IPS DF 4.7 (cell line): Measurements from ENCODE around the gene ARHGAP22.

Experiments
- DNase-seq: peaks from one replicate; pipeline ENCODE4 v3.0.0-alpha.2; 2013; ENCODE audit warnings: low spot score; ENCODE audit errors: extremely low read depth

ARHGAP22 gene

GRCh38 chr10:48607356-48608278, 2.7 kb upstream of the ARHGAP22 start:
- DNase-seq, result no peak

GRCh38 chr10:48606530-48607355, 1.9 kb upstream of the ARHGAP22 start:
- no peak for DNase-seq

GRCh38 chr10:48605786-48606529, 1.1 kb upstream of the ARHGAP22 start:
- DNase-seq, result no peak

- no peak for DNase-seq
These were observed 558 bp downstream of the ARHGAP22 start for GRCh38 chr10:48604039-48604990.

GRCh38 chr10:48603421-48604038, 1.3 kb downstream of the ARHGAP22 start:
- DNase-seq, result no peak

- DNase-seq, result no peak
These were observed 2.3 kb downstream of the ARHGAP22 start for GRCh38 chr10:48602401-48603135.

GRCh38 chr10:48601789-48602188, 3.1 kb downstream of the ARHGAP22 start:
- DNase-seq, result no peak

- DNase-seq, result no peak
These were observed 4.0 kb downstream of the ARHGAP22 start for GRCh38 chr10:48600645-48601505.

- no peak for DNase-seq
These were observed 5.1 kb downstream of the ARHGAP22 start for GRCh38 chr10:48599830-48600134.

- no peak for DNase-seq
These were observed 5.7 kb downstream of the ARHGAP22 start for GRCh38 chr10:48598936-48599829.

GRCh38 chr10:48598243-48598935, 6.5 kb downstream of the ARHGAP22 start:
- no peak for DNase-seq

- DNase-seq, result no peak
These were observed 9.3 kb downstream of the ARHGAP22 start for GRCh38 chr10:48595539-48595932.

- DNase-seq, result no peak
These were observed 9.9 kb downstream of the ARHGAP22 start for GRCh38 chr10:48594803-48595538.

GRCh38 chr10:48594371-48594770, 10.5 kb downstream of the ARHGAP22 start:
- no peak for DNase-seq

- no peak for DNase-seq
These were observed 12.5 kb downstream of the ARHGAP22 start for GRCh38 chr10:48592346-48592745.

- no peak for DNase-seq
These were observed 13.9 kb downstream of the ARHGAP22 start for GRCh38 chr10:48590945-48591344.
